Epithelial cell of esophagus (primary cell): Measurements from ENCODE around the gene IFNL2.

Experiments
- DNase-seq: peaks from one replicate; pipeline ENCODE4 v3.0.0; 2010; ENCODE audit warnings: low read depth
- H3K4me3 ChIP-seq: 2 replicates; pipeline ENCODE4 v1.5.1; 2011; ENCODE audit warnings: mild to moderate bottlenecking, low read length, control low read depth
- TF ChIP-seq, protein P1 (sequence below): IDR thresholded peaks from 2 replicates; pipeline ENCODE4 v1.5.1; 2011; ENCODE audit warnings: low read depth, mild to moderate bottlenecking, low read length, control low read depth, inconsistent platforms; ENCODE audit not compliant: insufficient read depth; ENCODE audit errors: missing control alignments

The IFNL2 gene

GRCh38 chr19:39299832-39300231 is 31.6 kb downstream of the IFNL2 start:
- DNase-seq, result no peak
- no peak overlapping the region for H3K4me3 ChIP-seq
- TF ChIP-seq, protein P1, sequence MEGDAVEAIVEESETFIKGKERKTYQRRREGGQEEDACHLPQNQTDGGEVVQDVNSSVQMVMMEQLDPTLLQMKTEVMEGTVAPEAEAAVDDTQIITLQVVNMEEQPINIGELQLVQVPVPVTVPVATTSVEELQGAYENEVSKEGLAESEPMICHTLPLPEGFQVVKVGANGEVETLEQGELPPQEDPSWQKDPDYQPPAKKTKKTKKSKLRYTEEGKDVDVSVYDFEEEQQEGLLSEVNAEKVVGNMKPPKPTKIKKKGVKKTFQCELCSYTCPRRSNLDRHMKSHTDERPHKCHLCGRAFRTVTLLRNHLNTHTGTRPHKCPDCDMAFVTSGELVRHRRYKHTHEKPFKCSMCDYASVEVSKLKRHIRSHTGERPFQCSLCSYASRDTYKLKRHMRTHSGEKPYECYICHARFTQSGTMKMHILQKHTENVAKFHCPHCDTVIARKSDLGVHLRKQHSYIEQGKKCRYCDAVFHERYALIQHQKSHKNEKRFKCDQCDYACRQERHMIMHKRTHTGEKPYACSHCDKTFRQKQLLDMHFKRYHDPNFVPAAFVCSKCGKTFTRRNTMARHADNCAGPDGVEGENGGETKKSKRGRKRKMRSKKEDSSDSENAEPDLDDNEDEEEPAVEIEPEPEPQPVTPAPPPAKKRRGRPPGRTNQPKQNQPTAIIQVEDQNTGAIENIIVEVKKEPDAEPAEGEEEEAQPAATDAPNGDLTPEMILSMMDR, result no peak

- DNase-seq, result no peak
- no peak overlapping the region for H3K4me3 ChIP-seq
- TF ChIP-seq, protein P1, result no peak
Observed at GRCh38 chr19:39301021-39301420, 32.8 kb downstream of the IFNL2 start.

- DNase-seq, result no peak
- TF ChIP-seq, protein P1, result no peak
- H3K4me3 ChIP-seq, result no peak overlapping the region
Observed at GRCh38 chr19:39301562-39301961, 33.4 kb downstream of the IFNL2 start.

DNA sequence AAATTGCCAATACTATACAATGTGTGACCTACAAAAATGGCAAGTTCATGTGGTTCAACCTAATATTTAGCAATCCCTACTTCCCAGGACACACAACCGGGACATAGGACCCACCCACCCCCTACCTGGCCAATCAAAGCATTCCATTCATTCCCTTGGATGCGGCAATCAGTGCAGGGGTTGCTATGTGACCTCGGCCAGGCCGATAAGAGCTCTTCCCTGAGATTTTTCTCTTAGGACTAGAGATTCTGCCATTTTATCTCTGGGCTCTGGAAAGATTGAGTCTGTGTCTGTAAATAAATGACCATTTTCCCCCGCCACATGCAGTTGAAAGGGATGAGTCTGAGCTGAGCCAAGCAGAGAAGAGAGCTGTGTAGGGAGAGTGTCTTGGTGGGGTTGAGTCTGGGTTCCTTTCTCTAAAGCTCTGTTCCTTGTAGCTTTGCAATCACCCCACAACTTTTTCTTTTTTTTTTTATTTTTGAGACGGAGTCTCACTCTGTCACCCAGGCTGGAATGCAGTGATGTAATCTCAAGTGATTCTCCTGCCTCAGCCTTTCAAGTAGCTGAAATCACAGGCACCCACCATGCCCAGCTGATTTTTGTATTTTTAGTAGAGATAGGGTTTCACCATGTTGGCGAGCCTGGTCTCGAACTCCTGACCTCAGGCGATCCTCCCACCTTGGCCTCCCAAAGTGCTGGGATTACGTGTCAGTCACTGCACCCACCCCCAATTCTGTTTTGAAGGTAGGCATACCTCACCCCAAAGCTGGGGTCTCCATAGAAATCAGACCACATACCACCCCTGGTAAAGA is 35.4 kb downstream of the IFNL2 start:
- H3K4me3 ChIP-seq, result no peak overlapping the region
- TF ChIP-seq, protein P1, result no peak
- DNase-seq, result no peak

GRCh38 chr19:39304185-39304513 is 36.0 kb downstream of the IFNL2 start:
- TF ChIP-seq, protein P1, result no peak
- DNase-seq, result no peak
- H3K4me3 ChIP-seq, result no peak overlapping the region

- TF ChIP-seq, protein P1, result no peak
- no peak for DNase-seq
- no peak overlapping the region for H3K4me3 ChIP-seq
Observed at GRCh38 chr19:39304701-39305571, 36.7 kb downstream of the IFNL2 start.
